Occipital lobe (tissue), 2 donors: ENCODE results near the gene SUPT6H. TPM values are rescaled to one million over a fixed set of nuclear protein-coding genes. Genes with fewer than 3 reads are reported as not detected.
"Not testable (repeated sequence)": the region's sequence is repeated elsewhere in the genome, so short reads cannot be mapped to it uniquely, and the experiment has no call there.

Source experiments
- DNase-seq: peaks from one replicate; lab custom pipeline; 2025; lab: John Stamatoyannopoulos, UW
- total RNA-seq: library from RNA; depleted of rRNA; stranded (reverse); fragments of >200 nt; gene quantifications from one replicate; pipeline ENCODE4 v1.2.3, GENCODE V29; 2014

The SUPT6H gene
- total RNA-seq, 1 donor from 2014 or later, result 32.3 TPM

DNA sequence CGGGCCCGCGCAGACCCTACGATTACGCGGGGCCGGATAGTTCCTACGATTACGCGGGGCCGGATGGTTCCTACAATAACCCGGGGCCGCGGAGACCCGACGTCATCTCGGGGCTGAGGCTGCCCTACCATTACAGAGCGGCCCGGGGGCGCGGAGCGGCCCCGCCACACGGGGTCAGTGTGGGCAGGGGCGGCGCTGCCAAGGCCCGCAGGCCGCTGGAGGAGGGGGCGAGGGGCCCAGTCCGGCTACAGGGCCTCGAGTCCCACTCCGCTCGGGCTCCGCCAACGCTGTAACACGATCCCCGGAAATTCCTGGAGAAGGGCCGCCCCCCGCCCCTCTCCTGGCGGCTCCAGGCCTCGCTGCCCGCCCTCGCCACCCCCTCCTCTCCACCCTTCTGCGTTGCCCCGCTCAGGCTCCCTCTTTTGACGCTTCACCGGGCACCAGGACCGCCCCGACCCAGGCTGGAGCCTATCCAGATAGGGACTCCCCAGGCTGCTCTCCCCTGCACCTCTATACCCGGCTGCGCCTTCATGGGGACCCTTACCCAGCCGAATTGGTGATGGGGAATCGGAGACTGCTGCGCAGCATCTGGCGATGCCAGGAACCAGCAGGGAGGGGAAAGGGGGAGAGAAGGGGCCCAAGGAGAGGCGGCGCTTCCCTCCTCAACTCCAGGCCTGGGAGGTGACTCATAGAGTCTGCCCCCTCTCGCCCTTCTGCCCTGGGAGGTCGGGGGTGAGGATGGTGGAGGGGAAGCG, 55.8 kb downstream of the SUPT6H start, which contains the start of gene RAB34:
RAB34 (minus strand) TSS at position 291 of the 755 bp plus-strand sequence. CDS start 602 bp downstream, outside the sequence.
- no peak for DNase-seq

DNA sequence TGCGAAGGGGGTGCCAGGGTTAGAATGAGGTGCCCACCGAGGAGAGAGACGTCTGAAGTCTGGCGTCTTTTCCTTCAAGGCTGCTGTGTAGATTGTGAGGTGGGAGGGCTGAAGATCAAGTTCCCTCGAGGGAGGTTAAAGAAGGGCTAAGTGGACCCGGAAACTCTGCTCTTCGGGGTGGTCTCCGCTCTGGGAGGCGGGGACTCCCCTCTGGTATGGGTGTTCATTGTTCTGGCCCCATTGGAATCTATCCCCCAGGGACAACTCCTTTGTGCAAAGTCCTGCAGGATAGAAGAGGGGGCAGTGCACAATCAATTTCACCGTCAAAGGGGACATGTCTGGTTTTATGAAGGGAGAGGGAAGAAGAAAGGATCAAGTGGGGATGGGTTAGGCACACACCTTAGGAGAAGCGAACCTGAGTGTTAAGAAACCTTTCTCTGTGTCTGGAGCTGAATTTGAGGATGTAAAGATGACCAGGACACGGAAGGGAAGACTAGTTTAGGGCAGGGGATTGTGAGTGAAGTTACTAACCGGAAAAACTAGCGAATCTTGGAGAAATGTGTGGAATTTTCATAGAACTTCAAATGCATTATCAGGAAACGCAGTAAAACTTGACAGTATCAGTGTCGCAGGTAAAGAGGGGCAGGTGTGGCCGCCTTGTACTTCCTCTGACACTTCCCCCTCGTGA, 56.5 kb downstream of the SUPT6H start:
- DNase-seq, result no peak

GRCh38 chr17:28719021-28719433, 57.0 kb downstream of the SUPT6H start:
- no peak for DNase-seq

DNA sequence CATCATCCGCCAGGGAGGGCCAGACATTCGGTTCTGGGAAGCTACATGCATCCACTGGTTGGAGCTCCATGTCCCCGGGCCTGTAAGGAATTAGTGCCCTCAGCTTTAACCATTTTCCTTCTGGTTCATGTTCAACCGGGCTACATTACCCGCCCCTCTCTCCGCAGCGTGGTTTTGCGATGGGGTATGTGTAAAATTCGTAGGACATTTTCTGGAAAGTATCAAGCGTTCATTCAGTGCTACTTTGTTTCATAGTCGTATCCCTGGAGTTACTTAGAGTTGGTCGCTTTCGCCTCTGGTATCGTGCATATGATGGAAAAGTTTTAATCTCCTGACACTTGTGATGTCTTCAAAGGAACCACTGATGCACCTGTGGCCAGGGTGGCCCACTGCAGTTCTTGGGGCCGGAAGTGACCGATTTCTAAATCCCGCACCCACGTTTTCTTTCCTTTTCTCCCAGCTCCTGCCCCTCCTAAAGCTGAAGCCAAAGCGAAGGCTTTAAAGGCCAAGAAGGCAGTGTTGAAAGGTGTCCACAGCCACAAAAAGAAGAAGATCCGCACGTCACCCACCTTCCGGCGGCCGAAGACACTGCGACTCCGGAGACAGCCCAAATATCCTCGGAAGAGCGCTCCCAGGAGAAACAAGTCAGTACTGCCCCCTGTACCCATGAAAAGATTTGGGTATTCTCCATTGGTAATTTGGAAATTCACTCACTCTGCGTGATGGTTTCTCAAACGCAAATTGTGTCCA, 58.4 kb downstream of the SUPT6H start:
- DNase-seq, result no peak

- DNase-seq, result not testable (repeated sequence)
Measured at GRCh38 chr17:28720997-28721329, 59.0 kb downstream of the SUPT6H start.

DNA sequence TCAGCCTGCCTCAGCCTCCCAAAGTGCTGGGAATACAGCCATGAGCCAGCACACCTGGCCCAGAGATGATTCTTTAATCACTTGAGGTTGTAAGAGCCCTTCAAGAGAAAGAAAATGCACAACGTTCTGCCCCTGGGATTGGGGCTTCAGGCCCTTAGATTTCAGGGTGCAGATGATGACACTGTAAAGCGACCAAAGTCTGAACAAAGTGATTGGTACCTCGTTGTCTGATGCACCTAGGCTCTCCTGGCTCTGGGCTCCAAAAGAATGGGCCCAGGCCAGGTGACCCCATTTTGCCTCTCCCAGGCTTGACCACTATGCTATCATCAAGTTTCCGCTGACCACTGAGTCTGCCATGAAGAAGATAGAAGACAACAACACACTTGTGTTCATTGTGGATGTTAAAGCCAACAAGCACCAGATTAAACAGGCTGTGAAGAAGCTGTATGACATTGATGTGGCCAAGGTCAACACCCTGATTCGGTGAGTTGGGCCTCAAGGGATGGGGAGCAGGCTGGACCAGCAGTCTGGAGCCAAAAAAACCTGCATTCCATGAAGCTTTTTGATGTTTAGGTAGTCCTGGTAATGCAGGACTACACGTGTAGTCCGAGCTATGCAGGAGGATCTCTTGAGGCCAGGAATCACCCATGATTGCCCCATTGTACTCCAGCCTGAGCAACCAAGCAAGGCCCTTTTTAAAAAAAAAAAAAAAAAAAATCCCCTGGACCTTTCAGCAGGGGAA, 60.6 kb downstream of the SUPT6H start:
- DNase-seq, result no peak

DNA sequence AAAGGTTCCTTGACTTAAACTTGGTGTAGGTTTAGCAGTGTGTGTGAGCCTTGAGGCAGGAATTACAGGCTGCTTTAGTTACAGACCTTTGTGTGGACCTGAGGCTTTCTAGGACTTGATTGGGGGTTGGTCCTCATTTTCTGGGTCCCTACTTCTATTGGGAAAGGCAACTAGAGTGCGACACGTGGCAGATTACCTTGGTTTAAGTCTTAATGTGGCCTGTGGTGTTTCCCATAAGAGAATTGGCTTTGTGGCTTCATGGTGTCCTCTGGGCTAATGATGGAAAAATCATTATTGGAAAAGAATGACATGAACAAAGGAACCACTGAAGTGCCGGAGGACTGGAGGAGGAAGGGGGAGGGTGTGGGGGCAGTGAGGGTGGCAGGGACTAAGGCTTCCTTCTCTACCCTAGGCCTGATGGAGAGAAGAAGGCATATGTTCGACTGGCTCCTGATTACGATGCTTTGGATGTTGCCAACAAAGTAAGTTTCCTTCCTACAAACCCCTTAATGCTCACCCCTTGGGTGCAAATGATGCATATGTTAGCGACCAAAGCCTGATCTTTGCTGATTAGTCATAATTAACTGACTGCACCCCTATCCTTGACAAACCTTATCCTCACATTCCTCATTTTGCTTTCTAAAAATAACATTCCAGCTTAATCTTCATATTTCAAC, 61.3 kb downstream of the SUPT6H start:
- no peak for DNase-seq

- DNase-seq, result not testable (repeated sequence)
Measured at GRCh38 chr17:28723836-28724499, 62.0 kb downstream of the SUPT6H start.

- DNase-seq, result no peak
Measured at GRCh38 chr17:28724500-28725165, 62.6 kb downstream of the SUPT6H start.

- DNase-seq, result no peak
Measured at GRCh38 chr17:28725166-28725659, 63.2 kb downstream of the SUPT6H start.

DNA sequence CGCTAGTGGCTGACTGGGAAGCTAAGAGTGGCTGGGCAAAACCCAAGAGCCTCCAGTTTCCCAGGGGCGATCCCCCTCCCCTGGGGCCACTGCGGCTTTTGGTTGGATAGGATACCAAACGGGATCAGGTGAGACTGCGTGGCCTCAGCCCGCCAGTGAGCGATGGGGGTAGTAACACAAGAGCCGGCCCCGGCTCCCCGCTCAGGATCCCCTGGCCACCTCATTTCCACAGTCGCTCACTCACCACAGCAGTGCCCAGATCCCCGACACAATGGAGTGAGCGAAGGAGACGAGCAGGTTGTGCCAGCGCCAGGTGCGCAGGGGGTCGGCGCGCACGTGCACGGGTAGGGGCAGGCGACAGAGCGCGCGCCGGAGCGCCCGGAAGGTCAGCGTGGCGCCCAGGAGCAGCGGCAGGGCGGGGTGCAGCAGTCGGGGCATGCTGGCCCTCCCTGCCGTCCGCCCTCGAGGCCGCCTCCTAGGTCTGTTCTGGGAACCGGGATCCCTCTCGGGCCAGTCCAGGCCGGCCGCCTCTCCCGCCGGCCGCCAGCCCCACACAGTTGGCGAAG, 63.7 kb downstream of the SUPT6H start:
- DNase-seq, result no peak

DNA sequence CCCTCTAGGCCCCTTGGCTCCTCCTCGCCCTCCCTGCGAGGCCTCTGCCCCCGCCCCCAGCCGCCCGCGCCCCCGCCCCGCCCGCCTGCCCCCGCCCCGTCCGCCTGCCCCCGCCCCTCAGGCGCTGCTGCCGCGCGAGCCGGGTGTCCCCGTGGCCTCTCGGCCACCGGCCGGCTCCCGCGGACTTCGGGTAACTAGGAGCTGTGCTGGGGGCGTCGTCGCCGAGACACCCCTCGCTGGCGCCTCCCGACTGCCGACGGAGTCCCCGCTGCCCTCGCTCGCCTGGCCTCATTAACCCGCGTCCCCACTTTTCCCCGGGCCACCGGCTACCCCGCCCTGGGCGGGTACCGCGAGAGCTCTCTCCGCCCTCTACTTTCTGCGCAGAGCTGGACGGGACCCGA, 64.2 kb downstream of the SUPT6H start, which contains the start of gene TLCD1:
TLCD1 (minus strand) TSS at position 8 of the 401 bp plus-strand sequence. CDS start 136 bp downstream, outside the sequence.
- DNase-seq, result peak; percentile 35

DNA sequence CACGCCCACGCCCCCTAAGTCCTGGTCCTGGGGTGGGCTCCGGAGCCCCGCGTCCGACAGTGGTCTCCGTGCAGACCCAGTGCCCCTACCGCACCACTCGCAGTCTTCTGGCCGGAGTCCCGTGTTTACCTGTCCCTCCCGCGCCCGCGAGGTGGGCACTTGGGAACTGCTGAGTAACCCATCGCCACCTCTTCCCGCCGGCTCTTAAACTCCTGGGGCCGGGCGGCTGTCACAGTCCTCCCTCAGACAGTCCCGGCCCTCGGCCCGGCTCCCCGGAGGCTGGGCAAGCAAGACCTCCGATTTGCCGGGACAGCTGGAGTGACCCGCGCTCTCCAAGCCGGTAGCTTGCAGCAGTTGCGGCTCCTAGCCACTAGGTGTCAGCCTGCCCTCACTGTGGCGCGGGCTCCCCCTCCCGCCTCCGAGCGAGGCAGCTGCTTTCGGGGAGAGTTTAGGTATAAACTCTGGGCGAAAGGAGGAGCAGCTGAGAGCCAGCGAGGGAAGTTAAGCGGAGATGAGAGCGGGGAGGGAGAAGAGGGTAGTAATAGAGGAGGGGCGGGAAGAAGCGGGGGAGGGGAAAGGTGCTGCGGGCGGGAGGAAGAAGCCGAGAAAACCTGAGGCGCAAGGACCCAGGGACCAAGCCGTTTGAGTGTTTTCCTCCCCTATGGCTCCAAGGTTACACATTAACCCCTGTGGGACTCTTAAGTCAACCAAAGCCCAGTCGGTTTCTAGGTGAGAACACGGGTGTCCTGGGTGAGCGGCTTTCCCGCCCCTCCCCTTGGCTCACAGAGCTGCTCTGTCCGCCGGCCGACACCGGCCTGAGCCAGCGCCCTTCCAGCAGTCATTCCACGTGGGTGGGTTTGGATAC, 64.9 kb downstream of the SUPT6H start:
- peak; percentile 91 for DNase-seq

DNA sequence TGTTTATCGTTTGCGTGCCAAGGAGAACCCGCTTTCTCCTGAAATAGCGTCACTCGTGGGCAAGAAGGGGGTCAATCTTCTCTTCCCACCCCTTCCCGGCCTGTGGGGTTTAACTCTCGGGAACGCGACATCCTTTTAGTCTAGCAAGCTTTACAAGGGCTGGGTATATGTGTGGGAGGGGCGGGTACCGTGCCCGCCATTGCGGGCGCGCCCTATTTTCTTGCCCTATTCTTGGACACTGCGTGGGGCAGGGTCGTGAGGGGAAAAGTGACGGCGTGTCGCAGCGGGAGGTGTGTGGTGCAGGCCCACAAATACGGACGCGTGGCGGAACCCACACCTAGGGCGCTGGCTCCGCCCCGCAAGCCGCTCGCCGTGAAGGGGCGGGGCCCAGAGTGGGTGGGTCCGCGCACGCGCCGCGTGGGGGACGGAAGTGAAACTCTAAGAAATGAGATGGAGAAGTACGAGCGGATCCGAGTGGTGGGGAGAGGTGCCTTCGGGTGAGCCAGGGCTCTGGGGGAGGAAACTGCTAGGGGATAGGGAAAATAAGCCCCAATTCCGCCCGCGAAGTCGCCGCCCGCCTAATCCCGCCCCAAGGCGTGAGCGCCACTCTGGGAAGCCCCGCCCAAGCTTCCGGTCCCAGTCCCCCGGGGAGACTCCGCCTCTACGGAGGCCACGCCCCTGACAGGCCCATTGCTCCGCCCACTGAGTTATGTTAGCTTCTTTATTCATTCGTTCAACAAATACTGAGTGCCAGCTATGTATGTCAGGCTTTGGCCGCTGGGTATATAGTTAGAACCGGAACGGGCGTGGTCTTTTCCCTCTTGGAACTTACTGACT, 66.6 kb downstream of the SUPT6H start, which contains the start of gene NEK8:
NEK8 (plus strand) TSS at position 425 of the 837 bp plus-strand sequence; CDS start at position 451, 26 bp downstream.
- DNase-seq, result peak; percentile 82

- DNase-seq, result no peak
Measured at GRCh38 chr17:28729950-28730330, 67.9 kb downstream of the SUPT6H start.

DNA sequence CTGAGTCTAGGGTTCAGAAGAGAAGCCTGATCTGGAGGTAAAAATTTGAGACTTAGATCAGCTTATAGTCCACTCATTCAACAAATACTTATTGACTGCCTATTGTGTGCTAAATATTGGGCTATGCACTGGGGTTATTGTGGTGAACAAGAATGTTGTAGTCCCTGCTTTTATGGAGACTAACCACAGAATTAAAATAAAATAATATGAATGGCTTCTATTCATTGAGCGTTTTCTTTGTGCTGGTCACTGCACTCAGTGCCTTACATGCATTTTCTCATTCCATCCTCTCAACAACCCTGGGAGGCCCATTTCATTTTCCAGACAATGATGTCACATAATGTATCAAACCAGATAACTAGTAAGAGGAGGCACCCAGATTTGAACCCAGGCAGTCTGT, 71.3 kb downstream of the SUPT6H start:
- no peak for DNase-seq

DNA sequence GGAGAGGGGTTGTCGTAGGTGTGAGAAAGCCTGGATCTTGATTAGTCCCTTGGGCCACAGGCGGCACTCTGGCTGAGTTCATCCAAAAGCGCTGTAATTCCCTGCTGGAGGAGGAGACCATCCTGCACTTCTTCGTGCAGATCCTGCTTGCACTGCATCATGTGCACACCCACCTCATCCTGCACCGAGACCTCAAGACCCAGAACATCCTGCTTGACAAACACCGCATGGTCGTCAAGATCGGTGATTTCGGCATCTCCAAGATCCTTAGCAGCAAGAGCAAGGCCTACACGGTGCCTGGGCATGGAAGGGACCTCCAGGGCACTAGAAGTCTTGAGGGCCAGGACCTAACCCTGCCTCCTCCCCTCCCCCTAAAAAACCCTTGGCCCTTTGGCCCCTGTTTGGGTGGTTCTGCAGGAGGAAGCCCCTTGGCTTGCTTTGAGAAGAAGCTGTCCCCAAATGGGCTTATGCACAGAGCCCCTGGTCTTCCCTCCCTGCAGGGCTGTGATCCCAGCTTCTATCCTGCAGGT, 72.8 kb downstream of the SUPT6H start:
- DNase-seq, result no peak
